HG03342 (cell line): ENCODE data around the gene QKI.
"Not testable (repeated sequence)": the region's sequence is repeated elsewhere in the genome, so short reads cannot be mapped to it uniquely, and the experiment has no call there.

ENCODE experiments used
- ATAC-seq: cut with Tn5 transposase; IDR thresholded peaks from one replicate; pipeline ENCODE4 v1.9.1; 2021; ENCODE audit warnings: mild to moderate bottlenecking, moderate library complexity; ENCODE audit not compliant: unreplicated experiment

Gene QKI

DNA sequence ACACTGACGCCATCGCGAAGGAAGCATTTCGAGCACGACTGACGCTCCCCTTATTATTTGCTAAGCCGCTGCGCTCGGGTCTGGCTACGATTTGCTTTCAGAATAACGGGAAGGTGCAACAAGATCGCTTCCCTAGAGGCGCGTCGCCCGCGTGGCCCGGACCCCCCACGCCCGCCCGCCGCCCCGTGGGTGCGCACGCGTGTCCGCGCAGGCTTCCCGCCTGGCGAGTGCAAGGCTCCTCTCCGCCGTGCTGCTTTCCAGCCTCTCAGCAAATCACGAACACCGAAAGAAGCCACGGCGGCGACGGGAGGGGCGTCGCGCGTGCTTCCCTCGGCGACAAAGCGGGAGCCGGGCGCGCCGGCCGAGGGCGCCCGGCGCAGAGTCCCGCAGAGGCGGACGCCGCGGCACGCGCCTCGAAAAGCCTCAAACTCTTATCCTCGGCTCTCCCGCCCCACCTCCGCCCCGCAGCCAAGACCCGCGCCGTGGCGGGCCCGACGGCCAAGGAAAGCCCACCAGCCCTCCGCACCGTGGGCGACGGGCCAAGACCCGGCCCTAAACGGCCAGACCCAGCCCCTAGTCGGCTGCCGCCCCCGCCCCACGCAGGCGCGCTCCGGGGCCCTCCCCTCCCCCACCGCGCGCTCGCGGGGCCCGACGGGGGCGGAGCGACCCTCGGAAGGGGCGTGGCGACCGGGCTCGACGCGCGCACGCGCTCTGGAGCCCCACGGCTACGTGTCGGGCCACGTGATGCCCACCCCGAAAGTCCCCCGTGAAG is 987 bp upstream of the QKI start:
- ATAC-seq = peak; percentile 45

- no peak for ATAC-seq
These were observed 565 bp downstream of the QKI start for GRCh38 chr6:163414946-163415619.

- no peak for ATAC-seq
These were observed 1.4 kb downstream of the QKI start for GRCh38 chr6:163415620-163416556.

DNA sequence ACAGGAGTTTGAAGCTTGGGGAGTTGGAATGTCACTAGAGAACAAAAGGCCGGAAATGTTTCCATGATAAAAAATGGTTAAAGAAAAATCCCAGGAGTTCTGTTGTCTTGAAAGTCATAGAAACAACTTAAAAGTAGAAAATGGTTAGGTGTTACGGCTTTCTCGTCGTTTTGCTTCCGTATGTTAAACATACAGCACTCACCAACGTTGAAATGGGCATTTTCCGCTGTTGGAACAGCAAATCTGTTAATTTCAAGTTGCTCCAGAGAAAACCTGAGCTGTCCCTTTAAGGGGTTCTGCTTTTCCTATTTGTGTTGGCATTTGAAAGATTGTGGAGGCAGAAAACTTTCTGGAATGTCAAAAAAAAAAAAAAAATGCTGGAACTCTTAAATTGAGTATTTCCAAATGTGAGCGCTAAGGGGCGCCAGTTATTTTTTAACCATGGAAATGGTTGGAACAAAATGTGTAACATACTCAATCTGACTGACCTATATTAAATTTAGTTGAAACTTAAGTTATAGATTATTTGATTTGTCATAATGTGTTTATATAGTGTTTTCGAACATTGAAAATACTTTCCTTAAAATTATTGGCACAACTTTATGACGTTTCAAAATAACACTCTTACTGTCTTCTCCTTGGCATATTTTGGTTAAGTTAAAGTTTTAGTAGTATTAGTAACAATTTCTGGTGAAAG is 2.2 kb downstream of the QKI start:
- ATAC-seq = no peak

- ATAC-seq = no peak
These were observed 3.1 kb downstream of the QKI start for GRCh38 chr6:163417595-163417994.

GRCh38 chr6:163418311-163419029 is 4.0 kb downstream of the QKI start:
- no peak for ATAC-seq

DNA sequence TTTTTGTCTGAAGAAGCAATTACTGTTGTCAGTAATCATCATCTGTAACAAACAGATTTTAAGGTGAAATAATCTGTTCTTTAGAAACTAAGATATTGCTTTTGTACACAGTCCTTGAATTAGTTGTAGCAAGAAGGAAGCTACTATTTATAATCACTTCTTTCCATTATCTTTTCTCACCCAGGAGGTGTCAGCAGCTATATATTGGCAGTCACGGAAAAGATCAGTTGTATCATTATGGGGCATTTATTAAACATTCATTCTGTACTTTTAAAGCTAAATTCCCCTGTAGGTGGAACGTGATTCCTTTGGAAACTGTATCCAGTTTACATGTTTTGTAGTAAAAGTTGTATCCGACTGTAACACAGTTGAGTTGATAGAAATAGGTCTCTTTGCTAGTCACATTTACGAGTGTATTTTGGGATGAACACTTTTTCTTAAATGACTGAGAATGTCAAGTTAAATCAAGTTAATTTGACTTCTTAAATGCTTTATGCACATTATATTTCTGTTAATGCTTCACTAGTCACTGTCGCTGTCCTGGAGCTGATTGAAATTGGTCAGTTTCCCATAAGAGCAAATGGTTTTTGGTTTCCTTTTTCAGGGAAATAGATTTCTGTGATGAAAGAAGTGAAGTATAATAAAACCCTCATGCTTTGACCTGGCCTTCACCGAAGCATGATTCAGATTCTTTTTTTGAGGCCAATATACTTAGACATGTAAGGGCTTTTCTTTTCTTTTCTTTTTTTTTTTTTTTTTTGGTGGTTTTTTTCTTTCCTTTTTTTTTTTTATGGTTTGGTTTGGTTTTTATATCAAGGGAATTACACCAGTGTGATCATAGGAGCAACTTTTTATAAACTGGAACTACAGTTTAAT is 5.1 kb downstream of the QKI start:
- no peak for ATAC-seq

DNA sequence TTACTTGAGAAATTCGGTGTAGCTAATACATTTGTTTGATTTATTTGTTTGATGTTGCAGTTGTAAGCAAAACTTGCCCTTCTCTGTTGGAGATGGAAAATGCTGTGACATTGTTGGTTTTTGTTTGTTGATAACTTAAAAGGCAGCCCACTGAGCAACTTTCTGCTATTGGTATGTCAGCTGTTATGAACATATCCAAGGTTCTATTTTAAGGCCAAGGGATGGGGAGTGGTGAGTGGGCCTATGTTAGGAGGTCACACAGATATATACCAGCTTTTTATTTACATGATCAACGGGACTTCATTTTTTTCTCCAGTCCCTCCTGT is 5.7 kb downstream of the QKI start:
- no peak for ATAC-seq

GRCh38 chr6:163422550-163422949 is 8.0 kb downstream of the QKI start:
- ATAC-seq = no peak

DNA sequence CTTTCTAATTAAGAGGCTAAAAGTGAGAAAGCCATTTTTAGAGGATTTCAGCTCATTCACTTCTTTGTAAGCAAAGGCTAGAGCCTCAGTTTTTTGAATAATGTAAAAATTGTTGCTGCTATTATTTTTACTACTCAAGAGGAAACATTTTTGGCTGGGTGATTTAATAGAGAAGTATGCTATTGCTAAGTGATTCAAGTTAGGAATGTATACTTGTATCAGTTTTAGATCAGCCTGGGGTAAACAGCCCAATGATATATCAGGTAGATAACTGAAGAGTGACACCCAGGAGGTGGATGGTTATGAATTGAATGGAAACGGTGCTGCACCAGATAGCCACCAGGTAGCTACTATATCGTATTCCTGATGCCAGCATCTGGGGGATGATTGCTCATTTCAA is 9.2 kb downstream of the QKI start:
- ATAC-seq = no peak

DNA sequence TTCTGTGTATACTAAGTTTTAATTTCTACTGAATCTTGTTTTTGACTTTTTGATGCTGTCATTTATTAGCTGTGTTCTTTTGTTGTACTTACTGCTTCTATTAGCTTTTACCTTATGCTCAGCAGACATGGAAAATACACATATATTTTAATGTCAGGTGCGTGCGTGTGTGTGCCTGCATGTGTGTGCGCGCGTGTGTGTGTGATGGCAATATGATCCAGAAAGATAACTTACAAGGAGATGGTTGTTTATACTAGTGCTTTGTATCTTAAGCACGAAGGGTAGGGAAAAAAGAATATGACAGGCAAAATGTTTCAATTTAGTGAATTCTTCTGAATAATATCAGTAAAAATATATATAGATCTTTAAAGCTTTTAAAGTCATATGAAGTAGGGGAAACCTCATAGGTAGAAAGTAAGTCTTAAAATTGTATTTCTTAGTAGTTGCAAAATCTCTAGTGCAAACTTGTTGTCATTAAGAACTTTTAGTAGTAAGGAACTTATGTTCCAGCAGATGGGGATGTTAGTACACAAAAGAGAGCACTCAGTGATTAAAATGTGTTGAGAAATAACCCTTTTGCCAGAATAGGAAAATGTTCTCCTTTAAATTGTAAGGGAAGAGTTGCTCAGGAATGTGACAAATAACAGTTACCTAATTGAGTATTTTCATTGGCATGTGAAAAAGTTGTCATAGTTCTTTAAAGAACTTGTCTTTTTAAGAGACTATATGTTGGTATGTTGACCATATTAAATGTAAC is 13.2 kb downstream of the QKI start:
- no peak for ATAC-seq

GRCh38 chr6:163428373-163428772 is 13.9 kb downstream of the QKI start:
- no peak for ATAC-seq

DNA sequence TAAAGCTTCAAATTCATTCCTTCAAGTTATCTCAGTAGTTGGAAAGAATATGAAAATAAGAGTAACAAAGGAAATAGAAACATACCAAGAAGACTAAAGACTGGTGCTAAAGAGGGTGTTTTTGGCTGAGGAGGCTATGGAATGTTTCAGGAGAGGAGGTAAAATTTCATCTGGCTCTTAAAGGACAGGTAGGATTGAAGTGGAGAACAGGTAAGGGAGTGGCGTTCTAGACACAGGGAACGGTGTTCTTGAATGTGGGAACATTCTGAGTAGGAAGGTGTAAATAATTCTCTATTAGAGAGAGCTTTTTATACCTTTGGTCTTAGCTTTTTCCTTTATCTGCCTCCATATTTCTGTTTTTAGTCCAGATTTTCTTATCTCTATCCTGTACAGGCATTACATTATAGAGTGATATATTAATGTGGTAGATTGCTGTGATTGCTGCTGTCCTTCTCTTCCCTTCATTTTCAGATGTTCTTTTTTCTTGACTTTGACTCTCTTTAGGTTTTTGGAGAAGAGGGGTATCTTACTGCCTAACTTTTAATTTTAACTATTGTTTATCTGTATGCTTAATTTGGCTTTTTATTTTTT is 15.4 kb downstream of the QKI start:
- no peak for ATAC-seq

GRCh38 chr6:163432300-163432699 is 17.8 kb downstream of the QKI start:
- no peak for ATAC-seq

DNA sequence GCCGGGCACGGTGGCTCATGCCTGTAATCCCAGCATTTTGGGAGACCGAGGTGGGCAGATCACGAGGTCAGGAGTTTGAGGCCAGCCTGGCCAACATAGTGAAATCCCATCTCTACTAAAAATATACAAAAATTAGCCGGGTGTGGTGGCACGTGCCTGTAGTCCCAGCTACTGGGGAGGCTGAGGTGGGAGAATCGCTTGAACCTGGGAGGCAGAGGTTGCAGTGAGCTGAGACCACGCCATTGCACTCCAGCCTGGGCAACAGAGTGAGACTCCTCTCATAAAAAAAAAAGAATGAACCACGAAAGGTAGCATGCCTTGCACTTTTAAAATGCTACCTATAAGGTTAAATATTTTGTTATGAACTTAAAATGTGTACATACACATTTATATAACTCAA is 19.0 kb downstream of the QKI start:
- ATAC-seq = not testable (repeated sequence)

- ATAC-seq = no peak
These were observed 20.5 kb downstream of the QKI start for GRCh38 chr6:163435023-163435422.

- ATAC-seq = no peak
These were observed 22.3 kb downstream of the QKI start for GRCh38 chr6:163436843-163437242.

DNA sequence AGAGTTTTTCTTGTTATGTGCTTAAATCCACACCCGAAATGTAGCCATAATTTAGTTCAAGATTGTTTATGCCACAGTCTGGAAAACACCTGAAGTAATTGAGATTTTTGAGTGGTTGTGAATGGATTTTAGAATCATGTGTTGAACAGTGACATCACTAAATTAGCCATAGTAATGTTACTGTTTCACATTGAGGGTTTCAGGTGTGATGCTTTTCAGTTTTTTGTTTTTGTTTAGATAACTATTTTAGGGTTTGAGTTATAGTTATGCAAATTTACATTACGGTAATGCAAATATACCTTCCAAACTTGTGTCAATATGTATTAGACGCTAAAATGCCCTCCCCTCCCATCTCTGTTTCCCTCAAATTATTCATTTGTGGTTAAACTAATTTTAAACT is 22.9 kb downstream of the QKI start:
- no peak for ATAC-seq
